NCI-H146 treated with DMSO at 0.1 percent for 48 hours (cell line): ENCODE results near the gene PEAK1.
"Not testable (repeated sequence)": the region's sequence is repeated elsewhere in the genome, so short reads cannot be mapped to it uniquely, and the experiment has no call there.

Experiments
- DNase-seq: peaks from one replicate; lab custom pipeline; 2025; ENCODE audit not compliant: unreplicated experiment; lab: John Stamatoyannopoulos, UW

Gene PEAK1

GRCh38 chr15:77181305-77182074 is 238.4 kb downstream of the PEAK1 start:
- DNase-seq = no peak

- DNase-seq = no peak
Measured at GRCh38 chr15:77180757-77181156, 239.1 kb downstream of the PEAK1 start.

- DNase-seq = no peak
Measured at GRCh38 chr15:77180270-77180669, 239.6 kb downstream of the PEAK1 start.

GRCh38 chr15:77179541-77179998 is 240.3 kb downstream of the PEAK1 start:
- no peak for DNase-seq

GRCh38 chr15:77178411-77178810 is 241.5 kb downstream of the PEAK1 start:
- DNase-seq = no peak

- DNase-seq = not testable (repeated sequence)
Measured at GRCh38 chr15:77176148-77176547, 243.8 kb downstream of the PEAK1 start.

- DNase-seq = no peak
Measured at GRCh38 chr15:77173487-77173886, 246.4 kb downstream of the PEAK1 start.

- DNase-seq = no peak
Measured at GRCh38 chr15:77171221-77171967, 248.5 kb downstream of the PEAK1 start.

- DNase-seq = no peak
Measured at GRCh38 chr15:77168616-77169015, 251.3 kb downstream of the PEAK1 start.

- no peak for DNase-seq
Measured at GRCh38 chr15:77168141-77168540, 251.8 kb downstream of the PEAK1 start.

- DNase-seq = no peak
Measured at GRCh38 chr15:77167406-77167805, 252.5 kb downstream of the PEAK1 start.

GRCh38 chr15:77163781-77164384 is 256.0 kb downstream of the PEAK1 start:
- DNase-seq = no peak

GRCh38 chr15:77162872-77163633 is 256.9 kb downstream of the PEAK1 start:
- DNase-seq = no peak

GRCh38 chr15:77160562-77161478 is 259.1 kb downstream of the PEAK1 start:
- no peak for DNase-seq

GRCh38 chr15:77156000-77156399 is 263.9 kb downstream of the PEAK1 start:
- not testable (repeated sequence) for DNase-seq

GRCh38 chr15:77148191-77148590 is 271.7 kb downstream of the PEAK1 start:
- no peak for DNase-seq

GRCh38 chr15:77145370-77145769 is 274.5 kb downstream of the PEAK1 start:
- DNase-seq = no peak

- no peak for DNase-seq
Measured at GRCh38 chr15:77144492-77145070, 275.3 kb downstream of the PEAK1 start.

- no peak for DNase-seq
Measured at GRCh38 chr15:77144026-77144425, 275.9 kb downstream of the PEAK1 start.

GRCh38 chr15:77143616-77144015 is 276.3 kb downstream of the PEAK1 start:
- DNase-seq = no peak
